K562 (cell line): ENCODE measurements around the gene NR2C2AP.

Experiments
- EP300 ChIP-seq: IDR thresholded peaks from 2 replicates; pipeline ENCODE4 v1.6.1; 2012; ENCODE audit warnings: low read length, improper control_type of control experiment
- GTF2F1 ChIP-seq: IDR thresholded peaks from 2 replicates; pipeline ENCODE4 v1.6.1; 2011; ENCODE audit warnings: low read depth, low read length, improper control_type of control experiment
- ID3 ChIP-seq, 2 experiments: fragments of 250-450 bp in 1 of 2; fragments of 450-650 bp in 1 of 2; sonication (Bioruptor Pico) in 1 of 2; IDR thresholded peaks; 2 replicates each; pipeline versions ENCODE4 v1.6.1 to v1.8.0; 2016 to 2021; ENCODE audit warnings: mild to moderate bottlenecking in 2 of 2, moderate library complexity in 2 of 2, missing compliant biosample characterization in 1 of 2, missing genetic modification characterization in 1 of 2
- MYC ChIP-seq, 2 experiments: fragments of 250-450 bp in 1 of 2; sonication (Bioruptor Pico) in 1 of 2; IDR thresholded peaks; 2 replicates each; pipeline versions ENCODE4 v1.5.1 to v1.6.1; 2012 to 2021; ENCODE audit warnings: low read depth in 2 of 2, borderline replicate concordance in 1 of 2, improper control_type of control experiment in 1 of 2, low read length in 1 of 2, mild to moderate bottlenecking in 1 of 2, moderate library complexity in 1 of 2
- SETDB1 ChIP-seq: IDR thresholded peaks from one replicate; pipeline ENCODE4 v1.6.1; 2012; ENCODE audit warnings: low read length, control low read depth, inconsistent platforms
- SRSF9 ChIP-seq: fragments of 200-400 bp; formaldehyde crosslinking; IDR thresholded peaks from 2 replicates; pipeline ENCODE4 v1.6.1; 2017; ENCODE audit warnings: low read depth, low read length, borderline replicate concordance
- STAG1 ChIP-seq: sonication (generic); formaldehyde crosslinking; IDR thresholded peaks from 2 replicates; pipeline ENCODE4 v1.5.0; 2020; ENCODE audit warnings: missing genetic modification reagents, borderline replicate concordance
- TAF1 ChIP-seq: IDR thresholded peaks from 2 replicates; pipeline ENCODE4 v1.6.1; 2011; ENCODE audit warnings: mild to moderate bottlenecking, low read length, moderate library complexity; ENCODE audit not compliant: insufficient read depth, control insufficient read depth, severe bottlenecking; ENCODE audit errors: extremely low read depth
- TGIF2 ChIP-seq: sonication (generic); formaldehyde crosslinking; IDR thresholded peaks from 2 replicates; pipeline ENCODE4 v1.8.1; 2022; ENCODE audit warnings: mild to moderate bottlenecking, missing genetic modification reagents, moderate library complexity
- YY1 ChIP-seq, 3 experiments: IDR thresholded peaks; 2 replicates each; pipeline ENCODE4 v1.6.1; 2011; ENCODE audit warnings: low read length in 2 of 3, mild to moderate bottlenecking in 2 of 3, moderate library complexity in 2 of 3, borderline replicate concordance in 1 of 3, control low read depth in 1 of 3, low read depth in 1 of 3; ENCODE audit not compliant: insufficient read depth in 3 of 3, insufficient replicate concordance in 2 of 3, control insufficient read depth in 1 of 3, insufficient read length in 1 of 3; ENCODE audit errors: extremely low read depth in 1 of 3

- TF ChIP-seq EP300 (no peak), STAG1 (no peak), TAF1 (no peak), MYC (IDR thresholded peaks at IDR 0.05; ENCODE audit: low read depth, low read length) (no peak), MYC (CRISPR knock-in tag; IDR thresholded peaks at IDR 0.05; ENCODE audit: borderline replicate concordance, low read depth) (no peak), YY1 (IDR thresholded peaks at IDR 0.05; ENCODE audit: borderline replicate concordance in 1 of 3, control insufficient read depth in 1 of 3, extremely low read depth in 1 of 3, insufficient read depth in 3 of 3, insufficient read length in 1 of 3, insufficient replicate concordance in 2 of 3, low read depth in 1 of 3, low read length in 2 of 3) (no peak), SRSF9 (no peak), TGIF2 (CRISPR knock-in tag) (no peak), SETDB1 (no peak), ID3 (CRISPR knock-in tag; IDR thresholded peaks at IDR 0.05) (no peak), ID3 (tag; IDR thresholded peaks at IDR 0.05) (no peak), GTF2F1 (no peak)
Observed at GRCh38 chr19:19157808-19158207, 45.4 kb downstream of the NR2C2AP start.
